IPS-20b (cell line): ENCODE data around the gene LRRC4C.

Source experiments
- H3K27ac ChIP-seq: one replicate; pipeline ENCODE4 v1.5.1; 2013; ENCODE audit warnings: low read length
- H3K27me3 ChIP-seq: 2 replicates; pipeline ENCODE4 v1.6.1; 2013; ENCODE audit warnings: mild to moderate bottlenecking, low read length, inconsistent platforms; ENCODE audit not compliant: insufficient read depth
- H3K36me3 ChIP-seq: 2 replicates; pipeline ENCODE4 v1.6.1; 2013; ENCODE audit warnings: low read depth, mild to moderate bottlenecking, inconsistent platforms, low read length, moderate library complexity; ENCODE audit not compliant: insufficient read depth
- H3K4me1 ChIP-seq: 2 replicates; pipeline ENCODE4 v1.6.1; 2013; ENCODE audit warnings: mild to moderate bottlenecking, control low read depth, inconsistent platforms, low read length, moderate library complexity; ENCODE audit not compliant: insufficient read depth
- H3K4me3 ChIP-seq: 2 replicates; pipeline ENCODE4 v1.5.1; 2013; ENCODE audit warnings: mild to moderate bottlenecking, low read length, inconsistent platforms
- H3K9ac ChIP-seq: 2 replicates; pipeline ENCODE4 v1.6.1; 2013; ENCODE audit warnings: low read depth, mild to moderate bottlenecking, inconsistent platforms, low read length, moderate library complexity
- H3K9me3 ChIP-seq: 2 replicates; pipeline ENCODE4 v1.6.1; 2013; ENCODE audit warnings: mild to moderate bottlenecking, low read depth, low read length, inconsistent platforms; ENCODE audit not compliant: insufficient read depth

The LRRC4C gene

DNA sequence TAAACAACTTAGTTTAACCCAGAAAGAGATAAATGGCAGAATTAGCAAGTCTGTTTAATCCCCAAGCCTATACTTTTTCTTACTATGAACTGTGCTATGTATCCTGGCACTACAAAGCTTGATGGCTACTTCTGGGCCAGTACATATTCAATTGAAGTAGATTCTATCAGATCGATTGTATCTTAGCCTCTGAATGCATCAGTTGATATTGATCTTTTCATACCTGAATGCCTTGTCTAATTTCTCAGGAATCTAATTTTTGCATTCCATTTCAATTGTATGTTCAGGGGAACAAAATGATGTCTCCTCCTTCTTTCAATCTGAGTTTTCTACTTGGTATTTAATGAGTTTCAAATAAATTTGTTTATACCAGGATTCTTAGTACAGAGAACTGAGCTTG, 1137.9 kb downstream of the LRRC4C start:
- no peak overlapping the region for H3K9ac ChIP-seq
- H3K4me1 ChIP-seq, result no peaks in the 10 kb centered on the region
- H3K9me3 ChIP-seq, result no peaks in the 10 kb centered on the region
- H3K4me3 ChIP-seq, result no peak overlapping the region
- no peaks in the 10 kb centered on the region for H3K27me3 ChIP-seq
- no peaks in the 10 kb centered on the region for H3K36me3 ChIP-seq
- no peak overlapping the region for H3K27ac ChIP-seq

GRCh38 chr11:40316171-40316570, 1143.3 kb downstream of the LRRC4C start:
- no peak overlapping the region for H3K27ac ChIP-seq
- H3K36me3 ChIP-seq, result no peaks in the 10 kb centered on the region
- H3K27me3 ChIP-seq, result no peaks in the 10 kb centered on the region
- H3K4me1 ChIP-seq, result no peaks in the 10 kb centered on the region
- H3K4me3 ChIP-seq, result no peak overlapping the region
- H3K9ac ChIP-seq, result no peak overlapping the region
- no peaks in the 10 kb centered on the region for H3K9me3 ChIP-seq

- Histone ChIP-seq H3K4me1 (no peaks in the 10 kb centered on the region), H3K4me3 (no peak overlapping the region), H3K27ac (no peak overlapping the region), H3K27me3 (no peaks in the 10 kb centered on the region), H3K9me3 (no peaks in the 10 kb centered on the region), H3K9ac (no peak overlapping the region), H3K36me3 (no peaks in the 10 kb centered on the region)
Observed at GRCh38 chr11:40315122-40315521, 1144.3 kb downstream of the LRRC4C start.

DNA sequence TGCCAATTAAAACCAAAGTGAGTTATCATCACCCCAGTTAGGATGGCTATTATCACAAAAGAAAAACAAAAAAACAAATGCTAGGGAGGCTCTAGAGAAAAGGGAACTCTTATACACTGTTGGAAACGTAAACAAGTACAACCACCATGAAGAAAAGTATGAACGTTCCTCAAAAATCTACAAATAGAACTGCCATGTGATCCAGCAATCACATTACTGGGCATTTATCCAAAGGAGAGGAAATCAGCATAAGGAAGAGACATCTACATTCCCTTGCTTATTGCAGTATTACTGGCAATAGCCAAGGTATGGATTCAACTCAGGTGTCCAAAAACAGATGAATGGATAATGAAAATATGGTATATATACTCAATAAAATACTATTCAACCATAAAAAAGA, 1145.1 kb downstream of the LRRC4C start:
- no peak overlapping the region for H3K9ac ChIP-seq
- H3K4me1 ChIP-seq, result no peaks in the 10 kb centered on the region
- H3K27ac ChIP-seq, result no peak overlapping the region
- H3K36me3 ChIP-seq, result no peaks in the 10 kb centered on the region
- H3K9me3 ChIP-seq, result no peaks in the 10 kb centered on the region
- H3K27me3 ChIP-seq, result no peaks in the 10 kb centered on the region
- H3K4me3 ChIP-seq, result no peak overlapping the region

DNA sequence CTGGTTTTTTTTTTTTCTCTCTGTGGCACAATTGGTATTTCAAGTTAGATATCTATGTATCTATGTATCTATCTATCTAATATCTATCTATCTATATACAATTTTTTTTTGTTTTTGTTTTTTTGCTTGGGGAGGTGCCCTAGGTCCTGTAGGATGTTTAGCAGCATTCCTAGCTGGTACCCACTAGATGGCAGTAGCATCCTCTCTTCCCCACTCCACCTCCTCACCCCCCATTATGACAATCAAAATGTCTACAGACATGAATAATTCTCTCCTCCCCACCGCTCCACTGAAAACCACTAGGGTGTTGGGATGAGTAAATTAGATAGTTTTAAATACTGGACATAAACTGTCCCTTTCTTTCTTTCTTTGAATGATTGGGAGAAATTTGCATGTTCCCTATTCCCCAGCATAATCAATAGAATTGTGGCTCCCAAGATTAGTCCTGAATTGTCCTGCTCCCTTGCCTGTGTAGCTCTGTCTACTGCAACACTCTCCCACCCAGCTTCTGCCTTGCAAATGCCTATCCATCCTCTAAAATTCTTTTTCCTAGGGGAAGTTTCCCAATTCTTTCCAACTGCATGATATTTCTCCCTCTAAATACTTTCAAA, 1152.4 kb downstream of the LRRC4C start:
- no peaks in the 10 kb centered on the region for H3K9me3 ChIP-seq

GRCh38 chr11:40302669-40303068, 1156.8 kb downstream of the LRRC4C start:
- Histone ChIP-seq H3K9me3 (no peaks in the 10 kb centered on the region), H3K27ac (no peak overlapping the region)

More for the DNA sequence above, 1152.4 kb downstream of the LRRC4C start:
- H3K4me1 ChIP-seq, result no peaks in the 10 kb centered on the region
- no peaks in the 10 kb centered on the region for H3K27me3 ChIP-seq
- no peak overlapping the region for H3K27ac ChIP-seq
- no peak overlapping the region for H3K9ac ChIP-seq
- no peaks in the 10 kb centered on the region for H3K36me3 ChIP-seq
- H3K4me3 ChIP-seq, result no peak overlapping the region

DNA sequence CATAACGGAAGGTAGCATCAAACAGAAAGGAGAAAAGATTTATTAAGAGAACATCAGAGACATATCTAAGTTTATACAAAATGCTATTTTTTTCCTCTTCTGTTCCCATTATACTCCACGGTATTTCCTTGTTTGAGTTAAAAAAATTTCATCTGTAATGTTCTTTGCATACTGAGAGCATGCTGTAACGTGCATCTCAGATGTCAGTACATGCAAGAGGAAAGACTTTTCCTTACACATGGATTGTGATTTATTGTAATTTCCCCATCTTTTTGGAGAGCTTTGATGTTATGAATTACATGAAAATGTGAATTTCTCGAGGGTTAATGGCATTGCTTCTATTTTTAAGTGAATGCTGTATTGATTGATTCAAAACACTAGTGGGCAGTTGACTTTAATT, 1164.0 kb downstream of the LRRC4C start:
- Histone ChIP-seq H3K4me3 (no peak overlapping the region), H3K9me3 (no peaks in the 10 kb centered on the region), H3K27me3 (peaks cover 25% of the 10 kb centered on the region), H3K36me3 (no peaks in the 10 kb centered on the region), H3K9ac (no peak overlapping the region), H3K4me1 (peaks cover 10% of the 10 kb centered on the region; the same call in 1 of the 2 replicates), H3K27ac (no peak overlapping the region)

More at GRCh38 chr11:40302669-40303068, 1156.8 kb downstream of the LRRC4C start:
- H3K4me1 ChIP-seq, result no peaks in the 10 kb centered on the region
- no peaks in the 10 kb centered on the region for H3K27me3 ChIP-seq
- no peak overlapping the region for H3K9ac ChIP-seq
- no peaks in the 10 kb centered on the region for H3K36me3 ChIP-seq
- no peak overlapping the region for H3K4me3 ChIP-seq

DNA sequence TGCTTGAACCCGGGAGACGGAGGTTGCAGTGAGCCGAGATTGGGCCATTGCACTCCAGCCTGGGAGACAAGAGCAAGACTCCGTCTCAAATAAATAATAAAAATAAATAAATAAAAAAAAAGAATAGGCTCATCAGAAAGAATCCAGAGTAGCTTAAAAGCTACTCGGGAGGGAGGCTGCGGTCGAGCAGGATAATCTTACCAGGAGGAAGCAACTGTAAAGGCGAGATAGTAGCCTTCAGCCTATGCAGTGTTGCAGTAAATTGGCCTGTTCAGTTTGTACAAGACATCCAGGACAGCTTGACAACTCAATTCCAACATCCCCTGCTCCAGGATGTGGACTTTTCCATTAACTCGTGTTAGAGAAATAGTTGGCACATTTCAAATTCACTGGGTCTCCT, 1164.7 kb downstream of the LRRC4C start:
- Histone ChIP-seq H3K9me3 (no peaks in the 10 kb centered on the region), H3K36me3 (no peaks in the 10 kb centered on the region), H3K27ac (no peak overlapping the region), H3K9ac (no peak overlapping the region), H3K27me3 (peaks cover 32% of the 10 kb centered on the region), H3K4me3 (no peak overlapping the region), H3K4me1 (peaks cover 10% of the 10 kb centered on the region; the same call in 1 of the 2 replicates)

DNA sequence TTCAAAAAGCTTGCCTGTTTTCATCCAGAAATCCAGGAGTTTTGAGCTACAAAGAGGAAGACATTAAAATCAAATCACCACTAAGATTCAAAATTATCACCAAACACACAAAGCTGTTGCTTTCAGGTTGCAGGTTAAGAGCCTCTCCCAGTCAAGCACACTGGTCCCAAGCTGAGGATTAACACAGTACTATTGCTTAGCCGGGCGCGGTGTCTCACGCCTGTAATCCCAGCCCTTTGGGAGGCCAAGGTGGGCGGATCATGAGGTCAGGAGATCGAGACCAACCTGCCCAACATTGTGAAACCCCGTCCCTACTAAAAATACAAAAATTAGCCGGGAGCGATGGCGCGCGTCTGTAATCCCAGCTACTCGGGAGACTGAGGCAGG, 1165.1 kb downstream of the LRRC4C start:
- Histone ChIP-seq H3K4me3 (peak overlapping the region; percentile 89; the same call in 1 of the 2 replicates), H3K9me3 (no peaks in the 10 kb centered on the region), H3K9ac (no peak overlapping the region), H3K4me1 (peaks cover 11% of the 10 kb centered on the region; the same call in 1 of the 2 replicates), H3K27ac (no peak overlapping the region), H3K27me3 (peaks cover 36% of the 10 kb centered on the region), H3K36me3 (no peaks in the 10 kb centered on the region)

GRCh38 chr11:40293655-40294348, 1165.7 kb downstream of the LRRC4C start:
- no peak overlapping the region for H3K27ac ChIP-seq
- H3K4me3 ChIP-seq, result peak overlapping the region; percentile 89
- peak overlapping the region; percentile 79 for H3K9ac ChIP-seq
- no peaks in the 10 kb centered on the region for H3K36me3 ChIP-seq
- peaks cover 38% of the 10 kb centered on the region for H3K27me3 ChIP-seq
- H3K9me3 ChIP-seq, result no peaks in the 10 kb centered on the region
- peaks cover 16% of the 10 kb centered on the region for H3K4me1 ChIP-seq

- Histone ChIP-seq H3K9ac (peak overlapping the region; percentile 79; the same call in 1 of the 2 replicates), H3K4me3 (peak overlapping the region; percentile 89)
Observed at GRCh38 chr11:40292721-40293508, 1166.5 kb downstream of the LRRC4C start.

More at GRCh38 chr11:40292721-40293508, 1166.5 kb downstream of the LRRC4C start:
- Histone ChIP-seq H3K27me3 (peaks cover 38% of the 10 kb centered on the region), H3K9me3 (no peaks in the 10 kb centered on the region), H3K4me1 (peaks cover 16% of the 10 kb centered on the region), H3K27ac (no peak overlapping the region), H3K36me3 (no peaks in the 10 kb centered on the region)
